ENCODE results near the gene OR1F1. TPM values are rescaled to one million over a fixed set of nuclear protein-coding genes. Genes with fewer than 3 reads are reported as not detected.
"Not testable (repeated sequence)": the region's sequence is repeated elsewhere in the genome, so short reads cannot be mapped to it uniquely, and the experiment has no call there.

Gene OR1F1
- not detected for total RNA-seq
- not detected for polyA plus RNA-seq

DNA sequence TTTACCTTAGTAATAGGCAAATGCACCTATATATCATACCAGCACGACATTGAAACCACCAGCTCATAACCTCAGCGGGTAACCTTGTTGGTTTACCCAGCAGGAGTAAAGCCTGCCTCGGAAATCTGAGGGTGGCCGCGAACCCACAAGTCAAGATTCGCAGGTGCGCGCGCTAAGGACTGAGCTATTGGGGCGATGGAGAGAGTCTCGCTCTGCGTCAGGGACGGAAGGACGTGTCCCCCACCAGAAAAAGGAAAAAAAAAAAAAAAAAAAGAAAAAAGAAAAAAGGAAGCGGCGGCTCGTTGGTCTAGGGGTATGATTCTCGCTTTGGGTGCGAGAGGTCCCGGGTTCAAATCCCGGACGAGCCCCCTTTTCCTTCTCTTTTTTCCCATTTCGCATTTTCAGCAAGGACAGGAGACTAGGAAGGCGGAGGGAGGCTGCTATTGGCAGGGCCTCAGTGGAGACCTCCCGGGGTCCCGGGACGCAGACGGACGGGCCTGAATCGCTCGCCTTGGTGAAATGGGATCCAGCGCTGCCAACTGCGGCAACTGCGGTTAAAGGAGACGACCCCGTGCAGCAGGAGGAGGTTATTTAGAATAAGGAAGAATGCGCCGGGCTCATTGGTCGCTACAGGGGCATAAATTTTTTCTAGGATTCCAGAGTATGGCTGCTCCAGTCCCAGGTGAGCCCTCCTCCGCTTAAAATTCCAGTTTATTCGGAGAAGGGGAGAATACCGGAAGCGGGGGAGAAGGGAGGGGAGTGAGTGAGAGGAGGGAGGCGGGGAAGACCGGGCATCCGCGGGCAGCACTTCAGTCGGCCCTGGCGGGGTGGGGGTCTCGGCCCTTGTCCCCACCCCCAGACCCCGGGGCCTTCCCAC is at the start of gene OR1F1:
TSS of gene OR1F1 (plus strand) at position 407 of the 877 bp plus-strand sequence.
- TF ChIP-seq, protein P1, sequence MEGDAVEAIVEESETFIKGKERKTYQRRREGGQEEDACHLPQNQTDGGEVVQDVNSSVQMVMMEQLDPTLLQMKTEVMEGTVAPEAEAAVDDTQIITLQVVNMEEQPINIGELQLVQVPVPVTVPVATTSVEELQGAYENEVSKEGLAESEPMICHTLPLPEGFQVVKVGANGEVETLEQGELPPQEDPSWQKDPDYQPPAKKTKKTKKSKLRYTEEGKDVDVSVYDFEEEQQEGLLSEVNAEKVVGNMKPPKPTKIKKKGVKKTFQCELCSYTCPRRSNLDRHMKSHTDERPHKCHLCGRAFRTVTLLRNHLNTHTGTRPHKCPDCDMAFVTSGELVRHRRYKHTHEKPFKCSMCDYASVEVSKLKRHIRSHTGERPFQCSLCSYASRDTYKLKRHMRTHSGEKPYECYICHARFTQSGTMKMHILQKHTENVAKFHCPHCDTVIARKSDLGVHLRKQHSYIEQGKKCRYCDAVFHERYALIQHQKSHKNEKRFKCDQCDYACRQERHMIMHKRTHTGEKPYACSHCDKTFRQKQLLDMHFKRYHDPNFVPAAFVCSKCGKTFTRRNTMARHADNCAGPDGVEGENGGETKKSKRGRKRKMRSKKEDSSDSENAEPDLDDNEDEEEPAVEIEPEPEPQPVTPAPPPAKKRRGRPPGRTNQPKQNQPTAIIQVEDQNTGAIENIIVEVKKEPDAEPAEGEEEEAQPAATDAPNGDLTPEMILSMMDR (IDR thresholded peaks at IDR 0.05), result no peak
- no peak for TF ChIP-seq POLR2A (IDR thresholded peaks at IDR 0.05)
- no peak for DNase-seq
- peaks cover 69 to 100% (median 85%) of the 10 kb centered on the region in 3 donors for H3K27me3 ChIP-seq
- H3K36me3 ChIP-seq, result no peaks in the 10 kb centered on the region
- H3K4me1 ChIP-seq, result peaks cover 0 to 34% (median 20%) of the 10 kb centered on the region in 4 donors
- H3K9me3 ChIP-seq, result no peaks in the 10 kb centered on the region
- no peak within 1 kb of the TSS for H3K4me3 ChIP-seq
- 3 to 10% methylated on average over 51 of the region's 51 CpGs for WGBS, 2 donors
- H3K27ac ChIP-seq, result no peak within 1 kb of the TSS
- intact Hi-C loops (cut with DNase I), result no loop called here

GRCh38 chr16:3138342-3138741 is 49.7 kb upstream of the OR1F1 start:
- peaks cover 7 to 61% (median 16%) of the 10 kb centered on the region in 4 donors for H3K36me3 ChIP-seq
- TF ChIP-seq EP300 (IDR thresholded peaks at IDR 0.05) (no peak), POLR2A (IDR thresholded peaks at IDR 0.05) (no peak), POLR2AphosphoS5 (IDR thresholded peaks at IDR 0.05) (no peak)
- TF ChIP-seq, protein P1 (IDR thresholded peaks at IDR 0.05), result no peak
- H3K9me3 ChIP-seq, result no peaks in the 10 kb centered on the region
- peaks cover 0 to 27% (median 20%) of the 10 kb centered on the region in 4 donors for H3K4me1 ChIP-seq
- no peak for DNase-seq
- intact Hi-C loops (cut with DNase I), result no loop called here
- no peak overlapping the region for H3K27ac ChIP-seq
- H3K27me3 ChIP-seq, result no peaks in the 10 kb centered on the region
- no peak overlapping the region for H3K4me3 ChIP-seq
- WGBS, 2 donors, result 93 to 94% methylated on average over 21 of the region's 21 CpGs

DNA sequence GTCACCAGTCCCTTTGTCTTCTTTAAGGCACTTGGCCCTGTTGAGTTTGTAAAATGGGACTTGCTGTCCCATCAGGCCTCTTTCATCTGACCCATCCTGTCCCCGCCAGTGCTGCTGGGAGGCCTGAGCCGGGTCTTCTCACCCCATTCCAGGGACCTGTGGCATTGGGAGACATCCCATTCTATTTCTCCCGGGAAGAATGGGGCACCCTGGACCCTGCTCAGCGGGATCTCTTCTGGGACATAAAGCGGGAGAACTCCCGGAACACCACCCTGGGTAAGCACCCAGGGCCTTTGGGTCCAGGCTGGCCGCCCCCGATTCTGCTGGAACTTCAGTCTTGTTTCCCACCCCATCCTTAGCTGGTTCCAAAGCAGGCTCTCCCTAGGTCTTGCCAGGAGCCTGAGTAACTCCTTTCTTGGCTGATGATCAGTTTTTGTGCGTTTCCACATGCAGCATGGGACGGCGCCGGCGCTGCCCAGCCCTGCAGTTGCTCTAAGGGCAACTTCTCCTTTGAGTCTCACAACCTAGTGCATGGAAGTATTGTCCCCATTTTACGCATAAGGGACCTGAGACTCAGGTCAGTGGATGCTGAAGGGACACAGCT is 49.1 kb upstream of the OR1F1 start:
- Histone ChIP-seq H3K27me3 (no peaks in the 10 kb centered on the region), H3K4me1 (peaks cover 0 to 24% (median 14%) of the 10 kb centered on the region in 4 donors), H3K4me3 (no peak overlapping the region), H3K36me3 (peaks cover 7 to 61% (median 16%) of the 10 kb centered on the region in 4 donors), H3K27ac (no peak overlapping the region), H3K9me3 (no peaks in the 10 kb centered on the region)
- DNase-seq, result no peak
- TF ChIP-seq POLR2A (IDR thresholded peaks at IDR 0.05) (no peak), EP300 (IDR thresholded peaks at IDR 0.05) (no peak), POLR2AphosphoS5 (IDR thresholded peaks at IDR 0.05) (no peak)
- TF ChIP-seq, protein P1 (IDR thresholded peaks at IDR 0.05), result no peak
- intact Hi-C loops (cut with DNase I), result no loop called here
- 89 to 95% methylated on average over 14 of the region's 14 CpGs for WGBS, 2 donors

DNA sequence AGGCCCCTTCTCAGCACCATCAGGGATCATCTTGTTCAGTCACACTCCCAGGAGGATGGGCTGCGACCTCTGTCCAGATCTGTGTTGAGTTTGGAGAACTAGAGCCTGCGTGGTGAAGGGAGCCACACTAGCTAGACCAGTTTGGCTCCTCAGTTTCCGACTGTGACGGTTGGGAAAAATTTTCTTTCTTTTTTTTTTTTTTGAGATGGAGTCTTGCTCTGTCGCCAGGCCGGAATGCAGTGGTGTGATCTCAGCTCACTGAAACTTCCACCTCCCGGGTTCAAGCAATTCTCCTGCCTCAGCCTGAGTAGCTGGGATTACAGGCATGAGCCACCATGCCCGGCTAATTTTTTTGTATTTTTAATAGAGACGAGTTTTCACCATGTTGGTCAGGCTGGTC is 48.4 kb upstream of the OR1F1 start:
- peaks cover 7 to 61% (median 16%) of the 10 kb centered on the region in 4 donors for H3K36me3 ChIP-seq
- H3K27ac ChIP-seq; H3K9me3 ChIP-seq; H3K4me3 ChIP-seq; intact Hi-C loops (cut with DNase I); H3K27me3 ChIP-seq; DNase-seq: not testable (repeated sequence)
- H3K4me1 ChIP-seq, result peaks cover 0 to 20% (median 12%) of the 10 kb centered on the region in 4 donors
- WGBS, 2 donors, result 92 to 93% methylated on average over 9 of the region's 9 CpGs

Measured in sigmoid colon (tissue), 7 donors.